Endothelial cell of umbilical vein (primary cell): Measurements from ENCODE around the gene ZP4. TPM values are rescaled to one million over a fixed set of nuclear protein-coding genes. Genes with fewer than 3 reads are reported as not detected.

Experiments used
- BruUV-seq: library from RNA; stranded (reverse); fragments of 400-500 nt; replicated peaks from 2 replicates; lab custom pipeline; 2021; lab: Mats Ljungman, UMichigan
- CTCF ChIA-PET: fragments of 300-600, 350-600 bp; sonication (Branson Sonifier 250); formaldehyde crosslinking; loops from one replicate; lab custom pipeline; 2021; ENCODE audit warnings: antibody characterized with exemption, inconsistent platforms; lab: Charles Lee
- POLR2A ChIA-PET: fragments of 300-600, 350-600 bp; sonication (Branson Sonifier 250); formaldehyde crosslinking; loops from one replicate; lab custom pipeline; 2021; ENCODE audit warnings: antibody characterized with exemption, inconsistent platforms; lab: Charles Lee
- DNase-seq: peaks from one replicate; pipeline ENCODE4 v3.0.0-alpha.2; 2011; ENCODE audit warnings: low read depth, low spot score
- FAIRE-seq: peaks from 2 replicates; lab custom pipeline; 2011; peaks lifted over from hg19 to GRCh38; lab: Jason Lieb, UNC
- H2AFZ ChIP-seq: 2 replicates; pipeline ENCODE4 v1.6.0; 2012; ENCODE audit warnings: low read depth, low read length, control low read depth, inconsistent platforms
- H3K27ac ChIP-seq: 2 replicates; pipeline ENCODE4 v1.5.1; 2011; ENCODE audit warnings: low read depth, mild to moderate bottlenecking, control low read depth, low read length, moderate library complexity; ENCODE audit not compliant: insufficient read depth
- H3K27me3 ChIP-seq, 2 experiments: 2 replicates each; pipeline versions ENCODE4 v1.6.0 to v1.6.1; 2011; ENCODE audit warnings: low read length in 2 of 2, mixed read lengths in 1 of 2; ENCODE audit not compliant: control insufficient read depth in 2 of 2, insufficient read depth in 2 of 2
- H3K36me3 ChIP-seq, 2 experiments: 2 replicates in 1 of 2; 3 replicates in 1 of 2; pipeline ENCODE4 v1.5.1; 2011; ENCODE audit warnings: low read length in 2 of 2, mild to moderate bottlenecking in 1 of 2, moderate library complexity in 1 of 2; ENCODE audit not compliant: control insufficient read depth in 2 of 2, insufficient read depth in 2 of 2; ENCODE audit errors: extremely low read depth in 1 of 2
- H3K4me1 ChIP-seq: 3 replicates; pipeline ENCODE4 v1.5.1; 2011; ENCODE audit warnings: mild to moderate bottlenecking, low read length; ENCODE audit not compliant: control insufficient read depth, insufficient read depth; ENCODE audit errors: extremely low read depth
- H3K4me2 ChIP-seq: 2 replicates; pipeline ENCODE4 v1.6.1; 2011; ENCODE audit warnings: low read length, control low read depth, mixed read lengths; ENCODE audit not compliant: insufficient read depth
- H3K4me3 ChIP-seq, 3 experiments: fragments of 200-600 bp in 1 of 3; sonication (generic), shearing (Covaris generic) in 1 of 3; replicated peaks in 1 of 3; 2 replicates each; pipeline ENCODE4 v1.5.1; 2011 to 2016; ENCODE audit warnings: control low read depth in 3 of 3, low read length in 3 of 3, mild to moderate bottlenecking in 2 of 3, inconsistent platforms in 1 of 3, low read depth in 1 of 3, moderate library complexity in 1 of 3; ENCODE audit not compliant: insufficient read depth in 1 of 3
- H3K79me2 ChIP-seq: 2 replicates; pipeline ENCODE4 v1.6.0; 2012; ENCODE audit warnings: low read length, inconsistent platforms; ENCODE audit not compliant: control insufficient read depth, insufficient read depth
- H3K9ac ChIP-seq: replicated peaks from 2 replicates; pipeline ENCODE3; 2011; ENCODE audit warnings: low read length, control low read depth; ENCODE audit not compliant: insufficient read depth; ENCODE audit errors: extremely low read depth
- H3K9me1 ChIP-seq: replicated peaks from 3 replicates; pipeline ENCODE4 v1.6.0; 2011; ENCODE audit warnings: mild to moderate bottlenecking, low read length; ENCODE audit not compliant: control insufficient read depth, insufficient read depth; ENCODE audit errors: extremely low read depth
- H3K9me3 ChIP-seq: replicated peaks from 2 replicates; pipeline ENCODE4 v1.5.1; 2012; ENCODE audit warnings: low read length, inconsistent platforms; ENCODE audit not compliant: control insufficient read depth, insufficient read depth
- H4K20me1 ChIP-seq: replicated peaks from 2 replicates; pipeline ENCODE3; 2011; ENCODE audit warnings: mild to moderate bottlenecking, low read length; ENCODE audit not compliant: control insufficient read depth, insufficient read depth; ENCODE audit errors: extremely low read depth
- EZH2 ChIP-seq: IDR thresholded peaks from 2 replicates; pipeline ENCODE4 v1.6.1; 2012; ENCODE audit warnings: borderline replicate concordance, low read depth, mild to moderate bottlenecking, moderate library complexity, low read length, inconsistent platforms; ENCODE audit not compliant: severe bottlenecking
- FOS ChIP-seq: IDR thresholded peaks from 2 replicates; pipeline ENCODE4 v1.6.1; 2011; ENCODE audit warnings: mild to moderate bottlenecking, low read length, moderate library complexity, borderline replicate concordance; ENCODE audit not compliant: insufficient read depth
- GATA2 ChIP-seq: IDR thresholded peaks from 2 replicates; pipeline ENCODE4 v1.7.0; 2011; ENCODE audit warnings: low read depth, mild to moderate bottlenecking, moderate library complexity, mixed read lengths, low read length; ENCODE audit not compliant: insufficient read length, insufficient read depth
- JUN ChIP-seq: IDR thresholded peaks from 2 replicates; pipeline ENCODE4 v1.6.1; 2011; ENCODE audit warnings: borderline replicate concordance, low read depth; ENCODE audit not compliant: insufficient read length, insufficient read depth
- MYC ChIP-seq: IDR thresholded peaks from one replicate; pipeline ENCODE4 v1.6.1; 2011; ENCODE audit warnings: mild to moderate bottlenecking, low read depth, low read length
- POLR2A ChIP-seq: IDR thresholded peaks from 2 replicates; pipeline ENCODE4 v1.6.1; 2012; ENCODE audit warnings: low read depth, mild to moderate bottlenecking, control low read depth, low read length
- POLR2AphosphoS5 ChIP-seq: IDR thresholded peaks from 2 replicates; pipeline ENCODE4 v1.6.1; 2012; ENCODE audit warnings: low read depth, mild to moderate bottlenecking, control low read depth, low read length, moderate library complexity; ENCODE audit not compliant: insufficient read depth
- dilution Hi-C: fragments of 300-500 bp; cut with MboI; formaldehyde crosslinking; loops from one replicate; pipeline ENCODE4 v1.15.0; 2019; ENCODE audit warnings: low sequenced_read_pairs; ENCODE audit not compliant: extremely low pct_ligation_motif_present
- intact Hi-C: fragments of 100-400 bp; cut with micrococcal nuclease; formaldehyde crosslinking; loops from one replicate; pipeline ENCODE4 v1.10.0; 2022
- polyA plus RNA-seq, 4 experiments: library from polyadenylated mRNA; depleted of rRNA in 3 of 4; stranded (reverse) in 3 of 4; unstranded in 1 of 4; fragments of >200 nt; gene quantifications; 2 replicates each; pipeline versions ENCODE4 v1.2.1 to v1.2.3, GENCODE V29; 2011 to 2012; ENCODE audit warnings: missing spikeins in 1 of 4
- total RNA-seq: library from RNA; stranded (reverse); gene quantifications from 2 replicates; pipeline ENCODE4 v1.2.3, GENCODE V29; 2021
- TF ChIP-seq, protein P1 (sequence below): IDR thresholded peaks from 2 replicates; pipeline ENCODE4 v1.6.1; 2011; ENCODE audit not compliant: insufficient read depth, insufficient read length
- TF ChIP-seq, protein P2 (sequence below), 2 donors: IDR thresholded peaks; 1 replicate in 1 of 2; 2 replicates in 1 of 2; pipeline ENCODE4 v1.5.1; 2011; ENCODE audit warnings: low read length in 2 of 2, mild to moderate bottlenecking in 2 of 2, moderate library complexity in 2 of 2, control low read depth in 1 of 2, inconsistent platforms in 1 of 2, low read depth in 1 of 2; ENCODE audit not compliant: insufficient read depth in 1 of 2; ENCODE audit errors: extremely low read depth in 1 of 2

The ZP4 gene
- total and polyA plus RNA-seq, 2 donors (not counting 3 experiments of a cell fraction or from before 2014, with no cell fraction given) = not detected

GRCh38 chr1:237852342-237852741 lies 38.4 kb downstream of the ZP4 start:
- no peaks in the 10 kb centered on the region for H3K9me1 ChIP-seq
- no TSS peak for BruUV-seq
- H3K27ac ChIP-seq = no peak overlapping the region
- H3K79me2 ChIP-seq = no peaks in the 10 kb centered on the region
- no peaks in the 10 kb centered on the region for H3K9me3 ChIP-seq
- H3K4me1 ChIP-seq = no peaks in the 10 kb centered on the region
- no peak overlapping the region for H2AFZ ChIP-seq
- FAIRE-seq = no peak
- no peak overlapping the region for H3K9ac ChIP-seq
- POLR2A ChIA-PET = no interaction called here
- no peak overlapping the region for H3K4me3 ChIP-seq
- H4K20me1 ChIP-seq = no peaks in the 10 kb centered on the region
- no peak for TF ChIP-seq MYC
- TF ChIP-seq, protein P1, sequence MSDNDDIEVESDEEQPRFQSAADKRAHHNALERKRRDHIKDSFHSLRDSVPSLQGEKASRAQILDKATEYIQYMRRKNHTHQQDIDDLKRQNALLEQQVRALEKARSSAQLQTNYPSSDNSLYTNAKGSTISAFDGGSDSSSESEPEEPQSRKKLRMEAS = no peak
- no peak for TF ChIP-seq JUN
- TF ChIP-seq EZH2 = no peak
- TF ChIP-seq POLR2A = no peak
- TF ChIP-seq FOS = no peak
- TF ChIP-seq, protein P2, sequence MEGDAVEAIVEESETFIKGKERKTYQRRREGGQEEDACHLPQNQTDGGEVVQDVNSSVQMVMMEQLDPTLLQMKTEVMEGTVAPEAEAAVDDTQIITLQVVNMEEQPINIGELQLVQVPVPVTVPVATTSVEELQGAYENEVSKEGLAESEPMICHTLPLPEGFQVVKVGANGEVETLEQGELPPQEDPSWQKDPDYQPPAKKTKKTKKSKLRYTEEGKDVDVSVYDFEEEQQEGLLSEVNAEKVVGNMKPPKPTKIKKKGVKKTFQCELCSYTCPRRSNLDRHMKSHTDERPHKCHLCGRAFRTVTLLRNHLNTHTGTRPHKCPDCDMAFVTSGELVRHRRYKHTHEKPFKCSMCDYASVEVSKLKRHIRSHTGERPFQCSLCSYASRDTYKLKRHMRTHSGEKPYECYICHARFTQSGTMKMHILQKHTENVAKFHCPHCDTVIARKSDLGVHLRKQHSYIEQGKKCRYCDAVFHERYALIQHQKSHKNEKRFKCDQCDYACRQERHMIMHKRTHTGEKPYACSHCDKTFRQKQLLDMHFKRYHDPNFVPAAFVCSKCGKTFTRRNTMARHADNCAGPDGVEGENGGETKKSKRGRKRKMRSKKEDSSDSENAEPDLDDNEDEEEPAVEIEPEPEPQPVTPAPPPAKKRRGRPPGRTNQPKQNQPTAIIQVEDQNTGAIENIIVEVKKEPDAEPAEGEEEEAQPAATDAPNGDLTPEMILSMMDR (IDR thresholded peaks at IDR 0.05; ENCODE audit: extremely low read depth in 1 of 2, insufficient read depth in 1 of 2, low read depth in 1 of 2, low read length in 2 of 2) = no peak
- no peak for TF ChIP-seq POLR2AphosphoS5
- no peak for TF ChIP-seq GATA2
- dilution Hi-C loops (no loop called here), intact Hi-C loops (no loop called here)
- no peaks in the 10 kb centered on the region for H3K36me3 ChIP-seq
- no peak for DNase-seq
- H3K27me3 ChIP-seq = no peaks in the 10 kb centered on the region
- CTCF ChIA-PET = no interaction called here
- no peak overlapping the region for H3K4me2 ChIP-seq
